LNCaP clone FGC (cell line): Measurements from ENCODE around the gene HAO1.

Source experiments
- DNase-seq: peaks from one replicate; pipeline ENCODE4 v3.0.0-alpha.2; 2011; ENCODE audit warnings: low read depth
- H3K4me3 ChIP-seq: 2 replicates; pipeline ENCODE4 v1.5.1; 2011; ENCODE audit warnings: mild to moderate bottlenecking, low read depth, low read length, control low read depth
- CTCF ChIP-seq: IDR thresholded peaks from 2 replicates; pipeline ENCODE4 v1.5.1; 2012; ENCODE audit warnings: mild to moderate bottlenecking; ENCODE audit not compliant: control insufficient read depth, insufficient read depth; ENCODE audit errors: extremely low read depth

The HAO1 gene

DNA sequence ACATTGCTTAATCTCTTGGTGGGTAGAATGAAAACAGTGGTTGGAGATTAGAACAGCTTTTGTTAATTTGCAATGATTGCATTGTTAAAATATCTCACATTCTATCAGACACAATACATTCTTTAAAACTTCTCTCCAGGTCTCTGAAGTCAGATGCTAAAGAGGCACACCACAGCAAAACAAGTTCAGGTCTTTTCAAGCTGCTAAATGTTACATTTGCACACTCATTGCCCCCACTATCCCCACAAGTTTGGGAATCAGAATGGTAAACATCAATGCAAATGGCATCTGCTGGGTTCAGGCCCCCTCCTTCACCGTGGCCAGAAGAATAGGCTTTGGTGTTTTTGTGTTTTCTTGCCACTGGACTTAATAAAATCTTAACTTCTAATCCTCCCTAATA, 10.1 kb upstream of the HAO1 start:
- no peak for DNase-seq
- no peak for TF ChIP-seq CTCF
- H3K4me3 ChIP-seq, result no peak overlapping the region

DNA sequence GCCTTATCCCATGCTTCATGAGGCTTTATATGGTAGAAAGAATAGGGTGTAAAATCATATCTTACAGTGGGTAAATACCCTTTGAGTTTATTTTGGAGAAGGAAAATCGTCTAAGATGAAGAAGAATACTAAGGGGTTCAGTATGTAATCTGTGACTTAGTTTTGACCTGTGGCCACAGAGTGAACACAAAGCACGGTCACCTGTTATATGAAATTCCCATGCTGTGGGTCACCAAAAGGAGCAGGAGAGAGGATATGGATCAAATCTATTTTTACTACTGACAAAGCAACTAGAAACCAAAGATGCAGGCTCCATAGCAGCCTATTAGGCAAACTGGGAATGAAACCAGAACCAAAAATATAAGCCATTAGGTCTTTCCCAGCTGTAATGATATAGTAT, 3.6 kb upstream of the HAO1 start:
- no peak for DNase-seq
- H3K4me3 ChIP-seq, result no peak overlapping the region
- no peak for TF ChIP-seq CTCF

- no peak overlapping the region for H3K4me3 ChIP-seq
- no peak for TF ChIP-seq CTCF
- DNase-seq, result no peak
These were observed 595 bp downstream of the HAO1 start for GRCh38 chr20:7939663-7940062.

- no peak overlapping the region for H3K4me3 ChIP-seq
- TF ChIP-seq CTCF, result no peak
- no peak for DNase-seq
These were observed 2.2 kb downstream of the HAO1 start for GRCh38 chr20:7938058-7938457.

DNA sequence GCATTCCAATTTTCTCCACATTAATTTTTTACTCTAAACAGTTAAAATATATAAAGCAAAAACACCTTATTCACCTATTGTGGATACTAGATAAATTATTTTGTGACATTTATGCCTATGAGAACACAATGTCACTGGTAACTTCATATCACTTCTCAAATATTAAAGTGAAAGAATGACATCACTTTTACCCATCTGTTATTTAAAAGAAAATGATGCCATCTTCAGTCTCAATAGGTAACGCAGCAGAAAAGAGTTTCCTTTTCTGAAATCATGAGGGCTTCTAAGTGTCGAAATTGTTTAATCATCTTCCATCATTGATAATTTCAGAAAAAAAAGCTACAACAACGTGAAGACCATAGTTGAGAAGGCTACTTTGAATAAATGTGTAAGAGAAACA, 2.9 kb downstream of the HAO1 start:
- TF ChIP-seq CTCF, result no peak

DNA sequence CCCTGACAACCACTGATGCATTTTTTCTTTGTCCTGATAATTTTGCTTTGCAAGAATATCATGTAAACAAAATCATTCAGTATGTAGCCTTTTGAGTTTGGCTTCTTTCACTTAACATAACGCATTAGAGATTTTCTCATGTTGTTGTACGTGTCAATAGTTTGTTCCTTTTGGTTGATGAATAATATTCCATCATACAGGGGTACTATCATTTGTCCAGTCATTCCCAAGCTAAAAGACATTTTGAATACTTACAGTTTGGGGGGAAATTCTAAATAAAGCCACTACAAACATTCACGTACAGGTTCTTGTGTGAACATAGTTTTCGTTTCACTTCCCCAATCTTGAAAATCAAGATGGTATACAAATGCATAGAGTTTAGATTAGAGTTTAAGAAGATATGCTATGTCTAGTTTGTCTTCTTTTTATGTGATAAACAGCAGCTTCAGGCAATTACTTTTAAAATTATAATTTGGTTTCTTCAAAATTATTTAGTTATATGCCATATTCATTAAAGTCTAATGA, 5.2 kb downstream of the HAO1 start:
- no peak overlapping the region for H3K4me3 ChIP-seq
- TF ChIP-seq CTCF, result no peak
- DNase-seq, result no peak

More for the DNA sequence above, 2.9 kb downstream of the HAO1 start:
- no peak overlapping the region for H3K4me3 ChIP-seq
- no peak for DNase-seq

DNA sequence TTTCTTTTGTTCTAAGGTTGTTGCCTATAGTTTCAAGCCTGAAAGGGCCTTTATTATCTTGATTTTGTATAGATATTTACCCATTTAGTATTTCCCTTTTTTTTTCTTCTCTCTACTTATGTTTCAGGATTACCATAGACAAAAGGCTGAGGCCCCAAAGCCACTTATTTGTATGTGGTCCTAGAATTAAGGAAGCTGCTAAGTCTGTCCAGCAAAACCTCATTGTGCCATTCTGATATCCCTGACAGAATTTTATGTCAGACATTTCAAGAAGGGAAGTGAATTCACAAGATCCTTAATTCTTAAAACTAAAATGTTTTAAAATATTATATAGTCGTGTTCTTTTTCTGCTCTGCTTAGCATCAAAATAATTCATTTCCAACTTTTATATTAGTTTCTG, 6.9 kb downstream of the HAO1 start:
- H3K4me3 ChIP-seq, result no peak overlapping the region
- no peak for TF ChIP-seq CTCF
- DNase-seq, result no peak
